Measurements from ENCODE around the gene IGF2.

- TF ChIP-seq CTCF (IDR thresholded peaks at IDR 0.05) = no peak
- TF ChIP-seq POLR2AphosphoS5 (IDR thresholded peaks at IDR 0.05) = no peak
- TF ChIP-seq POLR2A (IDR thresholded peaks at IDR 0.05) = no peak
Measured at GRCh38 chr11:2173150-2173693, 34.0 kb upstream of the IGF2 start.
